Right lobe of liver (tissue), 4 donors: ENCODE results near the gene AAR2.

Experiments
- CTCF ChIP-seq, 4 donors: fragments of 200-600 bp in 3 of 4; fragments of 450-650 bp in 1 of 4; IDR thresholded peaks; one replicate each; pipeline versions ENCODE4 v1.5.1 to v1.8.0; 2016 to 2022; ENCODE audit warnings: antibody characterized with exemption in 4 of 4, mild to moderate bottlenecking in 2 of 4
- POLR2A ChIP-seq: fragments of 450-650 bp; IDR thresholded peaks from one replicate; pipeline ENCODE4 v1.6.1; 2017; ENCODE audit warnings: antibody characterized with exemption, mild to moderate bottlenecking
- donor health status: DM: no; HTN: no; CAD: no.
- donor health status: DM: no; HTN: no; CAD: no.
- donor health status: DM: no; HTN: yes; CAD: no.

GRCh38 chr20:36230019-36230418 is 6.3 kb upstream of the AAR2 start:
- TF ChIP-seq CTCF (IDR thresholded peaks at IDR 0.05): no peak
- no peak for TF ChIP-seq POLR2A
